HCT116 (cell line): ENCODE data around the gene NAA15.

Experiments
- CBX3 ChIP-seq: IDR thresholded peaks from 2 replicates; pipeline ENCODE4 v1.6.1; 2012; ENCODE audit warnings: low read depth
- CEBPB ChIP-seq: IDR thresholded peaks from 2 replicates; pipeline ENCODE4 v1.6.1; 2012; ENCODE audit warnings: low read depth
- CTCF ChIP-seq, 3 experiments: fragments of 200-600 bp in 1 of 3; sonication (generic) in 1 of 3; IDR thresholded peaks in 2 of 3; conservative IDR thresholded peaks in 1 of 3; 2 replicates each; pipeline ENCODE4 v1.5.1; 2012 to 2017; ENCODE audit warnings: low read depth in 2 of 3, low read length in 2 of 3, antibody characterized with exemption in 1 of 3, borderline replicate concordance in 1 of 3, control low read depth in 1 of 3, mild to moderate bottlenecking in 1 of 3, mixed read lengths in 1 of 3, mixed run types in 1 of 3, moderate library complexity in 1 of 3; ENCODE audit not compliant: insufficient read depth in 1 of 3
- EGR1 ChIP-seq: IDR thresholded peaks from 2 replicates; pipeline ENCODE4 v1.6.1; 2012; ENCODE audit warnings: low read depth
- EZH2 ChIP-seq: fragments of 200-600 bp; sonication (generic); IDR thresholded peaks from 2 replicates; pipeline ENCODE4 v1.6.1; 2017; ENCODE audit warnings: antibody characterized with exemption, mixed run types
- EZH2phosphoT487 ChIP-seq: fragments of 200-600 bp; IDR thresholded peaks from 2 replicates; pipeline ENCODE4 v1.6.1; 2018; ENCODE audit warnings: antibody characterized with exemption, borderline replicate concordance
- MAX ChIP-seq: IDR thresholded peaks from 2 replicates; pipeline ENCODE4 v1.6.1; 2012
- POLR2A ChIP-seq: IDR thresholded peaks from 2 replicates; pipeline ENCODE4 v1.7.0; 2011; ENCODE audit warnings: borderline replicate concordance; ENCODE audit not compliant: insufficient read depth, insufficient read length; ENCODE audit errors: extremely low read depth
- RAD21 ChIP-seq: IDR thresholded peaks from 2 replicates; pipeline ENCODE4 v1.6.1; 2012; ENCODE audit warnings: low read depth, mild to moderate bottlenecking
- REST ChIP-seq: IDR thresholded peaks from 2 replicates; pipeline ENCODE4 v1.6.1; 2012; ENCODE audit warnings: low read depth
- SIN3A ChIP-seq: IDR thresholded peaks from 2 replicates; pipeline ENCODE4 v1.6.1; 2012; ENCODE audit warnings: low read depth
- TCF7L2 ChIP-seq: IDR thresholded peaks from 2 replicates; pipeline ENCODE4 v1.7.0; 2011; ENCODE audit warnings: borderline replicate concordance, inconsistent platforms; ENCODE audit not compliant: insufficient read depth, insufficient read length; ENCODE audit errors: extremely low read depth
- ZBTB33 ChIP-seq: IDR thresholded peaks from 2 replicates; pipeline ENCODE4 v1.6.1; 2011; ENCODE audit warnings: mild to moderate bottlenecking, low read length, moderate library complexity; ENCODE audit not compliant: insufficient replicate concordance; ENCODE audit errors: extremely low read depth
- ZNF274 ChIP-seq: fragments of 200-500 bp; sonication (Bioruptor generic); IDR thresholded peaks from 2 replicates; pipeline ENCODE4 v1.6.1; 2014; ENCODE audit warnings: mild to moderate bottlenecking, low read depth, low read length, inconsistent platforms

- TF ChIP-seq EGR1 (no peak), TCF7L2 (no peak), ZBTB33 (no peak), CTCF (IDR thresholded peaks at IDR 0.05 in 2 of 3, conservative IDR thresholded peaks at IDR 0.05 in 1 of 3; ENCODE audit: borderline replicate concordance in 1 of 3, insufficient read depth in 1 of 3, low read depth in 2 of 3, low read length in 2 of 3) (no peak), POLR2A (no peak), ZNF274 (no peak), CBX3 (no peak), EZH2phosphoT487 (no peak), EZH2 (no peak), REST (no peak), SIN3A (no peak), MAX (no peak), RAD21 (no peak), CEBPB (no peak)
Observed at GRCh38 chr4:139319571-139319970, 18.3 kb downstream of the NAA15 start.
